NCI-H2171 (cell line): ENCODE data around the gene PAK2.
"Not testable (repeated sequence)": the region's sequence is repeated elsewhere in the genome, so short reads cannot be mapped to it uniquely, and the experiment has no call there.

Experiments
- DNase-seq: peaks from one replicate; lab custom pipeline; 2025; lab: John Stamatoyannopoulos, UW

Gene PAK2

GRCh38 chr3:196739671-196740480 is at the start of gene PAK2:
PAK2 (plus strand) TSS chr3:196739857; CDS start chr3:196782647, 42,790 bp downstream.
- DNase-seq = peak; percentile 85

GRCh38 chr3:196689941-196690660 is 49.6 kb upstream of the PAK2 start:
- DNase-seq = no peak

- no peak for DNase-seq
Measured at GRCh38 chr3:196691386-196691785, 48.3 kb upstream of the PAK2 start.

- DNase-seq = no peak
Measured at GRCh38 chr3:196694202-196694638, 45.4 kb upstream of the PAK2 start.

GRCh38 chr3:196694941-196695848 is 44.5 kb upstream of the PAK2 start:
- DNase-seq = no peak

GRCh38 chr3:196695849-196696226 is 43.8 kb upstream of the PAK2 start:
- DNase-seq = no peak

GRCh38 chr3:196697270-196697669 is 42.4 kb upstream of the PAK2 start:
- no peak for DNase-seq

GRCh38 chr3:196699749-196700148 is 39.9 kb upstream of the PAK2 start:
- DNase-seq = no peak

- no peak for DNase-seq
Measured at GRCh38 chr3:196700801-196701200, 38.9 kb upstream of the PAK2 start.

GRCh38 chr3:196706327-196706726 is 33.3 kb upstream of the PAK2 start:
- DNase-seq = no peak

GRCh38 chr3:196706731-196707130 is 32.9 kb upstream of the PAK2 start:
- no peak for DNase-seq

- no peak for DNase-seq
Measured at GRCh38 chr3:196707566-196707965, 32.1 kb upstream of the PAK2 start.

GRCh38 chr3:196708467-196708866 is 31.2 kb upstream of the PAK2 start:
- DNase-seq = no peak

- peak; percentile 86 for DNase-seq
Measured at GRCh38 chr3:196711838-196712513, 27.7 kb upstream of the PAK2 start, which contains the start of the genes CEP19 and PIGX. CEP19 (minus strand) TSS chr3:196712250; CDS start chr3:196708657, 3,593 bp downstream. PIGX (plus strand) TSS chr3:196712377.

GRCh38 chr3:196712514-196713413 is 26.9 kb upstream of the PAK2 start:
- DNase-seq = peak; percentile 70

GRCh38 chr3:196717162-196717561 is 22.5 kb upstream of the PAK2 start:
- not testable (repeated sequence) for DNase-seq

- DNase-seq = no peak
Measured at GRCh38 chr3:196721097-196721496, 18.6 kb upstream of the PAK2 start.

GRCh38 chr3:196726788-196727675 is 12.6 kb upstream of the PAK2 start:
- DNase-seq = no peak

GRCh38 chr3:196735751-196736150 is 3.9 kb upstream of the PAK2 start:
- no peak for DNase-seq
